GM18873 (cell line): Measurements from ENCODE around the gene PLCB3.
"Not testable (repeated sequence)": the region's sequence is repeated elsewhere in the genome, so short reads cannot be mapped to it uniquely, and the experiment has no call there.

ENCODE experiments used
- ATAC-seq: cut with Tn5 transposase; IDR thresholded peaks from one replicate; pipeline ENCODE4 v1.9.1; 2021; ENCODE audit warnings: mild to moderate bottlenecking, moderate library complexity, moderate number of reproducible peaks; ENCODE audit not compliant: unreplicated experiment, low FRiP score

Gene PLCB3

DNA sequence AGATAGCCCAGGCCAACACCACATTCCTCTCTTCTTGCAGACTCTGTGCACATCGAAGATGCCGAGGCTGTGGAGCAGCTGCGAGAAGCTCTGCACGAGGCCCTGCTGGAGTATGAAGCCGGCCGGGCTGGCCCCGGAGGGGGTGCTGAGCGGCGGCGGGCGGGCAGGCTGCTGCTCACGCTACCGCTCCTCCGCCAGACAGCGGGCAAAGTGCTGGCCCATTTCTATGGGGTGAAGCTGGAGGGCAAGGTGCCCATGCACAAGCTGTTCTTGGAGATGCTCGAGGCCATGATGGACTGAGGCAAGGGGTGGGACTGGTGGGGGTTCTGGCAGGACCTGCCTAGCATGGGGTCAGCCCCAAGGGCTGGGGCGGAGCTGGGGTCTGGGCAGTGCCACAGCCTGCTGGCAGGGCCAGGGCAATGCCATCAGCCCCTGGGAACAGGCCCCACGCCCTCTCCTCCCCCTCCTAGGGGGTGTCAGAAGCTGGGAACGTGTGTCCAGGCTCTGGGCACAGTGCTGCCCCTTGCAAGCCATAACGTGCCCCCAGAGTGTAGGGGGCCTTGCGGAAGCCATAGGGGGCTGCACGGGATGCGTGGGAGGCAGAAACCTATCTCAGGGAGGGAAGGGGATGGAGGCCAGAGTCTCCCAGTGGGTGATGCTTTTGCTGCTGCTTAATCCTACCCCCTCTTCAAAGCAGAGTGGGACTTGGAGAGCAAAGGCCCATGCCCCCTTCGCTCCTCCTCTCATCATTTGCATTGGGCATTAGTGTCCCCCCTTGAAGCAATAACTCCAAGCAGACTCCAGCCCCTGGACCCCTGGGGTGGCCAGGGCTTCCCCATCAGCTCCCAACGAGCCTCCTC lies 64.6 kb downstream of the PLCB3 start:
- not testable (repeated sequence) for ATAC-seq

DNA sequence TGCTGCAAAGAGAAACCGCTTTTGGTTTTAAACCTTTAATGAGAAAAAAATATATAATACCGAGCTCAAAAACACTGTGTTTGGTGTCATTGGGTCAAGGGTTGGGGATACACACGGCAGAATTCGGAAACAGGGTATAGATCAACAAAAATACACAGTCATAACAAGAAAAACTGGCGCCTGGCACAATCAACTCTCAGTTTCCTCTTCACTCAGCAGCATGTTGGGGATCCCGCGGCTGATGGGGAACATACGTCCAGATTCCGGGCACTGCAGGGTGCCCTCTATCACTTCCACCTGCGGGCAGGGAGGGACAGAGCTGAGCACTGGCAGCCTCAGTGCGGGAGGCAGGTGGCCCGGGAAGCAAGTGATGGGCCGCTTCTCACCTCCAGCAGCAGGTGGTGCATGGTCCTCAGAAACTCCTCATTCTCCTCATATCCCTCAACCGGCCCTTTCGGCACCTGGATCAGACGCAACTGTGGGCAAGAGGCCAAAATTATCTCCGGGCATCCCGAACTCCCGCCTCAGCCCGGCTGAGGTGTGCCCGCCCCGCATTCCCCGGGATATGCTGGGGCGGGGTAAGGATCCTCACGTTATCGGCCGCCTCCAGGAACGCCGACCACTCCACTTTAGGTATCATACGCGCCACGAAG lies 65.5 kb downstream of the PLCB3 start:
- ATAC-seq = peak; percentile 2

DNA sequence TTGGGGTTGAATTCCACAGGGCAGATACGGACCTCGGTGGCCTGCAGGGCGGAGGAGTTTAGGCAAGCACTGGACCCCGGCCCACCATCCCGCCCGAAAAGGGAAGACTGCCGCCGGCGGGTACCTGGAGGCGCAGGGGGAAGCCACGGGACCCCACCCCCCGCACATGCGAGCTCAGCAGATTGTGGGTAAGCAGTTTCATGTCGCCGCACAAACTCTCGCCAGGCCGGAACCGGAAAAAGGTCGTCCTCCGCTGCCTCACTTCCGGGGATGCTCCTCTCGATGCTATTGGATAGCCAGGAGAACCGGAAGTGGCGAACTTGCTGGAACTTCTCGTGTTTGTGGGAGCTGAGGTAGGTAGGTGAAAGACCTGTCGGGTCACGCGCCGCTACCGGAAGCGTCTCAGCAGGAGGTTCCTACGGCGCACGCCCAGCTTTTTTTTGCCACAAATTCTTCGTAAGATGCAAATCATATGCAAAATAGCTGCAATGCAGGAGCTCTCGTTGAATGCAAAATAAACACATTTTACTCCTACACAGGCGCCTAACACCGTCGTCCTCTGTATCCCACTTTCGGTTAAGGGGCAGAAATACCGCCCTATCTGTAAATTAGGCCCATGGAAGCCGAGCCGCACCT lies 66.1 kb downstream of the PLCB3 start, which contains the start of gene TRMT112:
TSS of gene TRMT112 (minus strand) at position 235 of the 636 bp plus-strand sequence. CDS start at position 202, 33 bp downstream.
- peak; percentile 51 for ATAC-seq

DNA sequence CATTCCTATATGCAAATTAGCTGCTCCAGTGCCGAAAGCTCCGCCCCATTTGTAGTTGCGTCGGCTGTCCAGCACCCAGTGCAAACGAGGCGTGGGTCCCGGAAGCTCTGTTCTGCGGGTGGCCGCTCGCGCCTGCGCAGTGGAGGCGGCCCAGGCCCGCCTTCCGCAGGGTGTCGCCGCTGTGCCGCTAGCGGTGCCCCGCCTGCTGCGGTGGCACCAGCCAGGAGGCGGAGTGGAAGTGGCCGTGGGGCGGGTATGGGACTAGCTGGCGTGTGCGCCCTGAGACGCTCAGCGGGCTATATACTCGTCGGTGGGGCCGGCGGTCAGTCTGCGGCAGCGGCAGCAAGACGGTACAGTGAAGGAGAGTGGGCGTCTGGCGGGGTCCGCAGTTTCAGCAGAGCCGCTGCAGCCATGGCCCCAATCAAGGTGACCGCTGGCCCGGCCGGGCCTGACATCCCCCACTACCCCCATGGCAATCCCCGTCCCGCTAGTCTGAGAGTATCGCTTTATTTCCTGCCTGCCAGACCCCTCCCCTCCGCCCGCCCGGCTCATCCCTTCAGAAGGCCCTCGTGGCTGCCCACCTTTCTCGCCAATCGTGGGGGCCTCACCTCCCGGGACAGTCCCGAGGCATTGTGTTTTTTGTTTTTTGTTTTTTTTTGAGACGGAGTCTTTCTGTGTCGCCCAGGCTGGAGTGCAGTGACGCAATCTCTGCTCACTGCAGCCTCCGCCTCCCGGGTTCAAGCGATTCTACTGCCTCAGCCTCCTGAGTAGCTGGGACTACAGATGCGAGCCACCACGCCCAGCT lies 66.8 kb downstream of the PLCB3 start, which contains the start of gene PRDX5:
TSS of gene PRDX5 (plus strand) at position 161 of the 805 bp plus-strand sequence. CDS start at position 256, 95 bp downstream.
- ATAC-seq = peak; percentile 58
